Measurements from ENCODE around the gene OLR1. TPM values are rescaled to one million over a fixed set of nuclear protein-coding genes. Genes with fewer than 3 reads are reported as not detected.

OLR1 gene
- total and polyA plus RNA-seq, 4 donors = 4.4 to 9.3 (median 8.4) TPM; not detected in 1

- no peak overlapping the region for H3K4me3 ChIP-seq (ENCODE audit: low read length in 2 of 2)
- no peaks in the 10 kb centered on the region for H3K4me1 ChIP-seq (ENCODE audit: control insufficient read depth in 1 of 2, insufficient read depth in 2 of 2, low read length in 2 of 2)
- DNase-seq (no peak), ATAC-seq (ENCODE audit: low FRiP score) (no peak)
- H3K27me3 ChIP-seq (ENCODE audit: control insufficient read depth in 1 of 2, insufficient read depth in 2 of 2, low read length in 1 of 2) = no peaks in the 10 kb centered on the region
- intact Hi-C loops (cut with DNase I) = no loop called here
- H3K9me3 ChIP-seq (ENCODE audit: control insufficient read depth, low read length) = no peaks in the 10 kb centered on the region
- 28 to 33% methylated on average over 2 of the region's 2 CpGs for WGBS, 2 donors
- no peaks in the 10 kb centered on the region for H3K36me3 ChIP-seq (ENCODE audit: control insufficient read depth in 1 of 2, insufficient read depth in 2 of 2, low read length in 1 of 2)
- no peak overlapping the region for H3K27ac ChIP-seq (ENCODE audit: low read depth in 1 of 2, low read length in 2 of 2)
These were observed 40.7 kb downstream of the OLR1 start for GRCh38 chr12:10131111-10131690.

GRCh38 chr12:10130042-10130441 lies 41.9 kb downstream of the OLR1 start, which contains the start of gene CLEC7A:
Gene CLEC7A (minus strand): TSS chr12:10130199. CDS start chr12:10130082, 117 bp downstream.
- intact Hi-C loops (cut with DNase I) = no loop called here
- WGBS, 2 donors = 69 to 83% methylated on average over 1 of the region's 1 CpG
- DNase-seq (no peak), ATAC-seq (ENCODE audit: low FRiP score) (no peak)
- Histone ChIP-seq H3K9me3 (ENCODE audit: control insufficient read depth, low read length) (no peaks in the 10 kb centered on the region), H3K27me3 (ENCODE audit: control insufficient read depth in 1 of 2, insufficient read depth in 2 of 2, low read length in 1 of 2) (no peaks in the 10 kb centered on the region), H3K4me1 (ENCODE audit: control insufficient read depth in 1 of 2, insufficient read depth in 2 of 2, low read length in 2 of 2) (no peaks in the 10 kb centered on the region), H3K36me3 (ENCODE audit: control insufficient read depth in 1 of 2, insufficient read depth in 2 of 2, low read length in 1 of 2) (no peaks in the 10 kb centered on the region), H3K27ac (ENCODE audit: low read depth in 1 of 2, low read length in 2 of 2) (no peak within 1 kb of the TSS), H3K4me3 (ENCODE audit: low read length in 2 of 2) (no peak within 1 kb of the TSS)

GRCh38 chr12:10128687-10129086 lies 43.2 kb downstream of the OLR1 start:
- no peaks in the 10 kb centered on the region for H3K36me3 ChIP-seq (ENCODE audit: control insufficient read depth in 1 of 2, insufficient read depth in 2 of 2, low read length in 1 of 2)
- no peaks in the 10 kb centered on the region for H3K4me1 ChIP-seq (ENCODE audit: control insufficient read depth in 1 of 2, insufficient read depth in 2 of 2, low read length in 2 of 2)
- H3K4me3 ChIP-seq (ENCODE audit: low read length in 2 of 2) = no peak overlapping the region
- no peaks in the 10 kb centered on the region for H3K9me3 ChIP-seq (ENCODE audit: control insufficient read depth, low read length)
- no peak overlapping the region for H3K27ac ChIP-seq (ENCODE audit: low read depth in 1 of 2, low read length in 2 of 2)
- H3K27me3 ChIP-seq (ENCODE audit: control insufficient read depth in 1 of 2, insufficient read depth in 2 of 2, low read length in 1 of 2) = no peaks in the 10 kb centered on the region
- intact Hi-C loops (cut with DNase I) = no loop called here
- DNase-seq = no peak
- 48 to 53% methylated on average over 5 of the region's 5 CpGs for WGBS, 2 donors
- ATAC-seq (ENCODE audit: low FRiP score) = peak; percentile 75

GRCh38 chr12:10126413-10126812 lies 45.5 kb downstream of the OLR1 start:
- DNase-seq (no peak), ATAC-seq (ENCODE audit: low FRiP score) (no peak)
- no peaks in the 10 kb centered on the region for H3K27me3 ChIP-seq (ENCODE audit: control insufficient read depth in 1 of 2, insufficient read depth in 2 of 2, low read length in 1 of 2)
- H3K9me3 ChIP-seq (ENCODE audit: control insufficient read depth, low read length) = no peaks in the 10 kb centered on the region
- H3K36me3 ChIP-seq (ENCODE audit: control insufficient read depth in 1 of 2, insufficient read depth in 2 of 2, low read length in 1 of 2) = no peaks in the 10 kb centered on the region
- H3K4me3 ChIP-seq (ENCODE audit: low read length in 2 of 2) = no peak overlapping the region
- 62 to 77% methylated on average over 1 of the region's 1 CpG for whole genome bisulfite sequencing, 2 donors
- intact Hi-C loops (cut with DNase I) = no loop called here
- no peaks in the 10 kb centered on the region for H3K4me1 ChIP-seq (ENCODE audit: control insufficient read depth in 1 of 2, insufficient read depth in 2 of 2, low read length in 2 of 2)
- H3K27ac ChIP-seq (ENCODE audit: low read depth in 1 of 2, low read length in 2 of 2) = no peak overlapping the region

GRCh38 chr12:10122689-10123088 lies 49.2 kb downstream of the OLR1 start:
- Histone ChIP-seq H3K27me3 (ENCODE audit: control insufficient read depth in 1 of 2, insufficient read depth in 2 of 2, low read length in 1 of 2) (no peaks in the 10 kb centered on the region), H3K36me3 (ENCODE audit: control insufficient read depth in 1 of 2, insufficient read depth in 2 of 2, low read length in 1 of 2) (no peaks in the 10 kb centered on the region), H3K9me3 (ENCODE audit: control insufficient read depth, low read length) (no peaks in the 10 kb centered on the region), H3K27ac (ENCODE audit: low read depth in 1 of 2, low read length in 2 of 2) (no peak overlapping the region), H3K4me3 (ENCODE audit: low read length in 2 of 2) (no peak overlapping the region), H3K4me1 (ENCODE audit: control insufficient read depth in 1 of 2, insufficient read depth in 2 of 2, low read length in 2 of 2) (no peaks in the 10 kb centered on the region)
- 84 to 88% methylated on average over 4 of the region's 4 CpGs for WGBS, 2 donors
- intact Hi-C loops (cut with DNase I) = no loop called here
- ATAC-seq (ENCODE audit: low FRiP score) = no peak
- DNase-seq = no peak

- H3K4me1 ChIP-seq (ENCODE audit: control insufficient read depth in 1 of 2, insufficient read depth in 2 of 2, low read length in 2 of 2) = no peaks in the 10 kb centered on the region
- no peaks in the 10 kb centered on the region for H3K27me3 ChIP-seq (ENCODE audit: control insufficient read depth in 1 of 2, insufficient read depth in 2 of 2, low read length in 1 of 2)
- no peaks in the 10 kb centered on the region for H3K36me3 ChIP-seq (ENCODE audit: control insufficient read depth in 1 of 2, insufficient read depth in 2 of 2, low read length in 1 of 2)
- 63 to 69% methylated on average over 7 of the region's 7 CpGs for WGBS, 2 donors
- ATAC-seq (ENCODE audit: low FRiP score) (no peak), DNase-seq (no peak)
- H3K4me3 ChIP-seq (ENCODE audit: low read length in 2 of 2) = no peak overlapping the region
- H3K27ac ChIP-seq (ENCODE audit: low read depth in 1 of 2, low read length in 2 of 2) = no peak overlapping the region
- intact Hi-C loops (cut with DNase I) = no loop called here
- no peaks in the 10 kb centered on the region for H3K9me3 ChIP-seq (ENCODE audit: control insufficient read depth, low read length)
These were observed 50.7 kb downstream of the OLR1 start for GRCh38 chr12:10121278-10121677.

GRCh38 chr12:10119066-10119465 lies 52.9 kb downstream of the OLR1 start:
- Histone ChIP-seq H3K27me3 (ENCODE audit: control insufficient read depth in 1 of 2, insufficient read depth in 2 of 2, low read length in 1 of 2) (no peaks in the 10 kb centered on the region), H3K4me3 (ENCODE audit: low read length in 2 of 2) (no peak overlapping the region), H3K4me1 (ENCODE audit: control insufficient read depth in 1 of 2, insufficient read depth in 2 of 2, low read length in 2 of 2) (no peaks in the 10 kb centered on the region), H3K27ac (ENCODE audit: low read depth in 1 of 2, low read length in 2 of 2) (no peak overlapping the region), H3K36me3 (ENCODE audit: control insufficient read depth in 1 of 2, insufficient read depth in 2 of 2, low read length in 1 of 2) (no peaks in the 10 kb centered on the region), H3K9me3 (ENCODE audit: control insufficient read depth, low read length) (no peaks in the 10 kb centered on the region)
- intact Hi-C loops (cut with DNase I) = no loop called here
- DNase-seq = no peak
- no peak for ATAC-seq (ENCODE audit: low FRiP score)
- 66 to 67% methylated on average over 3 of the region's 3 CpGs for WGBS, 2 donors

- 87 to 88% methylated on average over 7 of the region's 7 CpGs for WGBS, 2 donors
- Histone ChIP-seq H3K4me1 (ENCODE audit: control insufficient read depth in 1 of 2, insufficient read depth in 2 of 2, low read length in 2 of 2) (no peaks in the 10 kb centered on the region), H3K4me3 (ENCODE audit: low read length in 2 of 2) (no peak overlapping the region), H3K36me3 (ENCODE audit: control insufficient read depth in 1 of 2, insufficient read depth in 2 of 2, low read length in 1 of 2) (no peaks in the 10 kb centered on the region), H3K27me3 (ENCODE audit: control insufficient read depth in 1 of 2, insufficient read depth in 2 of 2, low read length in 1 of 2) (no peaks in the 10 kb centered on the region), H3K9me3 (ENCODE audit: control insufficient read depth, low read length) (no peaks in the 10 kb centered on the region), H3K27ac (ENCODE audit: low read depth in 1 of 2, low read length in 2 of 2) (no peak overlapping the region)
- DNase-seq (no peak), ATAC-seq (ENCODE audit: low FRiP score) (no peak)
- intact Hi-C loops (cut with DNase I) = no loop called here
These were observed 56.0 kb downstream of the OLR1 start for GRCh38 chr12:10115890-10116289.

- no peaks in the 10 kb centered on the region for H3K4me1 ChIP-seq (ENCODE audit: control insufficient read depth in 1 of 2, insufficient read depth in 2 of 2, low read length in 2 of 2)
- ATAC-seq (ENCODE audit: low FRiP score) = no peak
- intact Hi-C loops (cut with DNase I) = no loop called here
- H3K27me3 ChIP-seq (ENCODE audit: control insufficient read depth in 1 of 2, insufficient read depth in 2 of 2, low read length in 1 of 2) = no peaks in the 10 kb centered on the region
- no peak for DNase-seq
- WGBS, 2 donors = 89 to 92% methylated on average over 15 of the region's 15 CpGs
- no peak overlapping the region for H3K27ac ChIP-seq (ENCODE audit: low read depth in 1 of 2, low read length in 2 of 2)
- H3K9me3 ChIP-seq (ENCODE audit: control insufficient read depth, low read length) = no peaks in the 10 kb centered on the region
- no peak overlapping the region for H3K4me3 ChIP-seq (ENCODE audit: low read length in 2 of 2)
- H3K36me3 ChIP-seq (ENCODE audit: control insufficient read depth in 1 of 2, insufficient read depth in 2 of 2, low read length in 1 of 2) = no peaks in the 10 kb centered on the region
These were observed 56.6 kb downstream of the OLR1 start for GRCh38 chr12:10115311-10115710.

Data from aorta (tissue), 5 donors.